Tibial nerve (tissue), 4 donors: Measurements from ENCODE around the gene ITM2C.

Experiments
- CTCF ChIP-seq, 5 experiments: fragments of 200-600 bp in 3 of 5; fragments of 450-650 bp in 2 of 5; sonication (generic) in 3 of 5; IDR thresholded peaks; one replicate each; pipeline ENCODE4 v1.5.1; 2016 to 2019; ENCODE audit warnings: antibody characterized with exemption in 5 of 5, mild to moderate bottlenecking in 3 of 5, moderate library complexity in 2 of 5
- EP300 ChIP-seq, 2 donors: sonication (generic); formaldehyde crosslinking; IDR thresholded peaks; one replicate each; pipeline ENCODE4 v1.6.1; 2017; ENCODE audit warnings: antibody characterized with exemption in 2 of 2, mild to moderate bottlenecking in 1 of 2

GRCh38 chr2:230862292-230862691 is 2.5 kb upstream of the ITM2C start:
- TF ChIP-seq EP300 (IDR thresholded peaks at IDR 0.05) (no peak), CTCF (IDR thresholded peaks at IDR 0.05) (no peak)
